Mucosa of stomach (tissue), 1 donor: ENCODE results near the gene CYB5R2.

Source experiments
- H3K27me3 ChIP-seq: one replicate; pipeline ENCODE4 v1.7.0; 2013; ENCODE audit warnings: mild to moderate bottlenecking, low read length; ENCODE audit not compliant: control insufficient read depth, insufficient read depth
- H3K36me3 ChIP-seq: one replicate; pipeline ENCODE4 v1.7.0; 2013; ENCODE audit warnings: low read length; ENCODE audit not compliant: control insufficient read depth, insufficient read depth
- H3K4me1 ChIP-seq: one replicate; pipeline ENCODE4 v1.7.0; 2013; ENCODE audit warnings: mild to moderate bottlenecking, low read length; ENCODE audit not compliant: control insufficient read depth, insufficient read depth
- H3K4me3 ChIP-seq: one replicate; pipeline ENCODE4 v1.7.0; 2013; ENCODE audit warnings: low read length
- H3K9ac ChIP-seq: one replicate; pipeline ENCODE4 v1.7.0; 2013; ENCODE audit warnings: mild to moderate bottlenecking, low read length, moderate library complexity
- H3K9me3 ChIP-seq: one replicate; pipeline ENCODE4 v1.7.0; 2013; ENCODE audit warnings: mild to moderate bottlenecking, low read length, moderate library complexity; ENCODE audit not compliant: control insufficient read depth
- donor health status: Pancreatic carcinoma.

Gene CYB5R2

GRCh38 chr11:7686761-7687160, 13.5 kb upstream of the CYB5R2 start:
- Histone ChIP-seq H3K4me1 (no peaks in the 10 kb centered on the region), H3K4me3 (no peak overlapping the region), H3K27me3 (no peaks in the 10 kb centered on the region), H3K36me3 (no peaks in the 10 kb centered on the region), H3K9ac (no peak overlapping the region), H3K9me3 (no peaks in the 10 kb centered on the region)

GRCh38 chr11:7683571-7683970, 10.3 kb upstream of the CYB5R2 start:
- Histone ChIP-seq H3K27me3 (no peaks in the 10 kb centered on the region), H3K4me1 (no peaks in the 10 kb centered on the region), H3K36me3 (no peaks in the 10 kb centered on the region), H3K4me3 (no peak overlapping the region), H3K9ac (no peak overlapping the region), H3K9me3 (no peaks in the 10 kb centered on the region)

GRCh38 chr11:7677796-7678201, 4.5 kb upstream of the CYB5R2 start:
- Histone ChIP-seq H3K9me3 (no peaks in the 10 kb centered on the region), H3K27me3 (no peaks in the 10 kb centered on the region), H3K36me3 (no peaks in the 10 kb centered on the region), H3K9ac (no peak overlapping the region), H3K4me3 (no peak overlapping the region), H3K4me1 (peaks cover 11% of the 10 kb centered on the region)

- Histone ChIP-seq H3K4me1 (peaks cover 18% of the 10 kb centered on the region), H3K27me3 (peaks cover 3% of the 10 kb centered on the region), H3K9me3 (no peaks in the 10 kb centered on the region), H3K36me3 (no peaks in the 10 kb centered on the region), H3K4me3 (no peak overlapping the region), H3K9ac (no peak overlapping the region)
These were observed 3.8 kb upstream of the CYB5R2 start for GRCh38 chr11:7677071-7677470.

GRCh38 chr11:7675631-7676030, 2.3 kb upstream of the CYB5R2 start:
- Histone ChIP-seq H3K27me3 (peaks cover 3% of the 10 kb centered on the region), H3K9me3 (no peaks in the 10 kb centered on the region), H3K4me1 (peaks cover 32% of the 10 kb centered on the region), H3K4me3 (no peak overlapping the region), H3K9ac (no peak overlapping the region), H3K36me3 (no peaks in the 10 kb centered on the region)

- H3K27me3 ChIP-seq = peaks cover 3% of the 10 kb centered on the region
- no peaks in the 10 kb centered on the region for H3K9me3 ChIP-seq
- H3K36me3 ChIP-seq = no peaks in the 10 kb centered on the region
- peak overlapping the region; percentile 34 for H3K4me3 ChIP-seq
- H3K9ac ChIP-seq = peak overlapping the region; percentile 62
- peaks cover 32% of the 10 kb centered on the region for H3K4me1 ChIP-seq
These were observed 579 bp upstream of the CYB5R2 start for GRCh38 chr11:7673724-7674434.

GRCh38 chr11:7672276-7672959, 882 bp downstream of the CYB5R2 start:
- no peaks in the 10 kb centered on the region for H3K36me3 ChIP-seq
- H3K9me3 ChIP-seq = no peaks in the 10 kb centered on the region
- peaks cover 3% of the 10 kb centered on the region for H3K27me3 ChIP-seq
- H3K4me1 ChIP-seq = peaks cover 32% of the 10 kb centered on the region
- peak overlapping the region; percentile 62 for H3K9ac ChIP-seq
- H3K4me3 ChIP-seq = no peak overlapping the region

- H3K36me3 ChIP-seq = peaks cover 4% of the 10 kb centered on the region
- no peak overlapping the region for H3K9ac ChIP-seq
- no peaks in the 10 kb centered on the region for H3K9me3 ChIP-seq
- peaks cover 3% of the 10 kb centered on the region for H3K27me3 ChIP-seq
- H3K4me3 ChIP-seq = no peak overlapping the region
- peaks cover 32% of the 10 kb centered on the region for H3K4me1 ChIP-seq
These were observed 1.7 kb downstream of the CYB5R2 start for GRCh38 chr11:7671347-7672215.

- Histone ChIP-seq H3K4me3 (no peak overlapping the region), H3K27me3 (peaks cover 3% of the 10 kb centered on the region), H3K9me3 (no peaks in the 10 kb centered on the region), H3K36me3 (peaks cover 5% of the 10 kb centered on the region), H3K4me1 (peaks cover 33% of the 10 kb centered on the region), H3K9ac (no peak overlapping the region)
These were observed 2.7 kb downstream of the CYB5R2 start for GRCh38 chr11:7670641-7671040.

GRCh38 chr11:7668911-7669310, 4.4 kb downstream of the CYB5R2 start:
- Histone ChIP-seq H3K4me1 (peaks cover 32% of the 10 kb centered on the region), H3K9ac (no peak overlapping the region), H3K36me3 (peaks cover 5% of the 10 kb centered on the region), H3K4me3 (no peak overlapping the region), H3K9me3 (no peaks in the 10 kb centered on the region), H3K27me3 (peaks cover 3% of the 10 kb centered on the region)

GRCh38 chr11:7668464-7668863, 4.8 kb downstream of the CYB5R2 start:
- H3K9ac ChIP-seq = no peak overlapping the region
- H3K4me1 ChIP-seq = peaks cover 31% of the 10 kb centered on the region
- H3K27me3 ChIP-seq = peaks cover 3% of the 10 kb centered on the region
- peaks cover 5% of the 10 kb centered on the region for H3K36me3 ChIP-seq
- no peaks in the 10 kb centered on the region for H3K9me3 ChIP-seq
- no peak overlapping the region for H3K4me3 ChIP-seq

- peaks cover 23% of the 10 kb centered on the region for H3K4me1 ChIP-seq
- no peak overlapping the region for H3K4me3 ChIP-seq
- no peaks in the 10 kb centered on the region for H3K9me3 ChIP-seq
- peaks cover 3% of the 10 kb centered on the region for H3K27me3 ChIP-seq
- H3K36me3 ChIP-seq = peaks cover 5% of the 10 kb centered on the region
- no peak overlapping the region for H3K9ac ChIP-seq
These were observed 5.8 kb downstream of the CYB5R2 start for GRCh38 chr11:7667460-7667859.
